Measurements from ENCODE around the gene SLC22A31. TPM values are rescaled to one million over a fixed set of nuclear protein-coding genes. Genes with fewer than 3 reads are reported as not detected.

The SLC22A31 gene
- total and polyA plus RNA-seq, 12 donors, result 0.20 to 0.36 TPM; not detected in 10

- H3K27me3 ChIP-seq, result peaks cover 14 to 73% (median 62%) of the 10 kb centered on the region in 7 donors
- intact Hi-C loops (cut with DNase I), result loop anchor here in 3 of 10 donors (5.0 to 10.0 kb wide), 3 partner anchors 354 to 359 kb away; partner anchors contain the start of gene APRT (in 2 of the 3)
These were observed 28.8 kb downstream of the SLC22A31 start, which contains the start of gene CDH15 for GRCh38 chr16:89171216-89172170. TSS of gene CDH15 (plus strand) at chr16:89171748. CDS start at chr16:89171832, 84 bp downstream.

GRCh38 chr16:89170346-89171215 is 29.8 kb downstream of the SLC22A31 start:
- 15 to 17% methylated on average over 34 of the region's 34 CpGs for WGBS, 2 donors
- Histone ChIP-seq H3K27me3 (peaks cover 14 to 66% (median 59%) of the 10 kb centered on the region in 7 donors), H3K36me3 (no peaks in the 10 kb centered on the region), H3K27ac (no peak overlapping the region), H3K4me1 (peaks cover 0 to 25% (median 17%) of the 10 kb centered on the region in 9 donors), H3K9me3 (no peaks in the 10 kb centered on the region), H3K4me3 (peak overlapping the region in 9 of 10 donors; percentile 0 to 45 (median 31))
- DNase-seq (no peak), ATAC-seq (no peak)
- intact Hi-C loops (cut with DNase I), result loop anchor here in 3 of 10 donors (5.0 to 10.0 kb wide), 3 partner anchors 353 to 358 kb away; partner anchors contain the start of gene APRT (in 2 of the 3)
- no peak for TF ChIP-seq CTCF (IDR thresholded peaks at IDR 0.05)

More at GRCh38 chr16:89171216-89172170, 28.8 kb downstream of the SLC22A31 start, which contains the start of gene CDH15:
- WGBS, 2 donors, result 7% methylated on average over 66 to 73 of the region's 74 CpGs
- H3K36me3 ChIP-seq, result no peaks in the 10 kb centered on the region
- TF ChIP-seq CTCF (IDR thresholded peaks at IDR 0.05), result no peak
- peaks cover 0 to 25% (median 17%) of the 10 kb centered on the region in 9 donors for H3K4me1 ChIP-seq
- DNase-seq, result peak; percentile 83 to 90
- no peak within 1 kb of the TSS for H3K27ac ChIP-seq
- no peaks in the 10 kb centered on the region for H3K9me3 ChIP-seq
- peak; percentile 88 to 92 (median 92) for ATAC-seq
- peak within 1 kb of the TSS in 9 of 10 donors; percentile 0 to 45 (median 31) for H3K4me3 ChIP-seq

GRCh38 chr16:89169778-89170177 is 30.6 kb downstream of the SLC22A31 start:
- no peak overlapping the region for H3K27ac ChIP-seq
- peaks cover 0 to 25% (median 17%) of the 10 kb centered on the region in 9 donors for H3K4me1 ChIP-seq
- intact Hi-C loops (cut with DNase I), result loop anchor here (2.0 to 10.0 kb wide), 11 partner anchors 225 to 727 kb away; partner anchors contain the start of gene APRT (in 5 of the 10)
- no peak overlapping the region for H3K4me3 ChIP-seq
- no peaks in the 10 kb centered on the region for H3K9me3 ChIP-seq
- no peak for ATAC-seq
- TF ChIP-seq CTCF (IDR thresholded peaks at IDR 0.05), result no peak
- WGBS, 2 donors, result 83 to 85% methylated on average over 14 of the region's 14 CpGs
- H3K36me3 ChIP-seq, result no peaks in the 10 kb centered on the region
- DNase-seq, result no peak
- peaks cover 14 to 68% (median 59%) of the 10 kb centered on the region in 7 donors for H3K27me3 ChIP-seq
